H1 (cell line): ENCODE measurements around the gene SPTB. TPM values are rescaled to one million over a fixed set of nuclear protein-coding genes. Genes with fewer than 3 reads are reported as not detected.

ENCODE experiments used
- CTCF ChIA-PET: fragments of 300-600 bp; sonication (Branson Sonifier 250); formaldehyde crosslinking; loops from one replicate; lab custom pipeline; 2021; ENCODE audit not compliant: partially characterized antibody; lab: Charles Lee
- POLR2A ChIA-PET: fragments of 300-600 bp; sonication (Branson Sonifier 250); formaldehyde crosslinking; loops from one replicate; lab custom pipeline; 2021; ENCODE audit warnings: inconsistent platforms; ENCODE audit not compliant: partially characterized antibody; lab: Charles Lee
- DNase-seq, 2 experiments: peaks; one replicate each; pipeline versions ENCODE4 v3.0.0 to v3.0.0-alpha.2; 2010 to 2022; ENCODE audit warnings: low spot score in 2 of 2, low read depth in 1 of 2, mixed read lengths in 1 of 2
- FAIRE-seq: peaks from 2 replicates; lab custom pipeline; 2011; peaks lifted over from hg19 to GRCh38; lab: Jason Lieb, UNC
- H2AFZ ChIP-seq: 2 replicates; pipeline ENCODE4 v1.8.1; 2012; ENCODE audit warnings: low read length, inconsistent platforms
- H2AK5ac ChIP-seq: 2 replicates; pipeline ENCODE4 v1.6.1; 2013; ENCODE audit warnings: low read depth, low read length
- H2BK120ac ChIP-seq: replicated peaks from 2 replicates; pipeline ENCODE3; 2013; ENCODE audit warnings: low read depth, low read length, inconsistent platforms
- H2BK12ac ChIP-seq: 2 replicates; pipeline ENCODE4 v1.6.1; 2013; ENCODE audit warnings: low read depth, low read length
- H2BK15ac ChIP-seq: 2 replicates; pipeline ENCODE4 v1.6.1; 2013; ENCODE audit warnings: low read length
- H2BK20ac ChIP-seq: 2 replicates; pipeline ENCODE4 v1.6.1; 2013; ENCODE audit warnings: low read length
- H2BK5ac ChIP-seq: 2 replicates; pipeline ENCODE4 v1.6.1; 2013; ENCODE audit warnings: low read depth, low read length
- H3K14ac ChIP-seq: 2 replicates; pipeline ENCODE4 v1.6.1; 2013; ENCODE audit warnings: inconsistent platforms; ENCODE audit not compliant: insufficient read length
- H3K18ac ChIP-seq: 2 replicates; pipeline ENCODE4 v1.6.1; 2013; ENCODE audit warnings: low read length; ENCODE audit errors: extremely low read depth
- H3K23ac ChIP-seq: 2 replicates; pipeline ENCODE4 v1.6.1; 2013; ENCODE audit warnings: inconsistent platforms; ENCODE audit not compliant: insufficient read length
- H3K23me2 ChIP-seq: 2 replicates; pipeline ENCODE4 v1.6.1; 2013; ENCODE audit warnings: low read depth, low read length
- H3K27ac ChIP-seq: 2 replicates; pipeline ENCODE4 v1.6.1; 2011; ENCODE audit warnings: low read depth, low read length, inconsistent platforms
- H3K27me3 ChIP-seq, 4 experiments: replicated peaks in 1 of 4; 1 replicate in 1 of 4; 2 replicates in 3 of 4; pipeline versions ENCODE4 v1.6.1 to v1.8.1; 2011 to 2013; ENCODE audit warnings: low read length in 3 of 4, mild to moderate bottlenecking in 3 of 4, inconsistent platforms in 2 of 4, mixed read lengths in 2 of 4, moderate library complexity in 1 of 4; ENCODE audit not compliant: control insufficient read depth in 3 of 4, insufficient read depth in 3 of 4; ENCODE audit errors: extremely low read depth in 1 of 4
- H3K36me3 ChIP-seq, 4 experiments: 2 replicates each; pipeline versions ENCODE4 v1.6.1 to v1.8.1; 2011 to 2013; ENCODE audit warnings: mild to moderate bottlenecking in 4 of 4, low read length in 3 of 4, moderate library complexity in 2 of 4, control low read depth in 1 of 4, inconsistent platforms in 1 of 4; ENCODE audit not compliant: insufficient read depth in 4 of 4, control insufficient read depth in 2 of 4
- H3K4ac ChIP-seq: replicated peaks from 2 replicates; pipeline ENCODE3; 2013; ENCODE audit warnings: low read length, low read depth, mixed read lengths, inconsistent platforms; ENCODE audit not compliant: insufficient read length
- H3K4me1 ChIP-seq, 4 experiments: replicated peaks in 1 of 4; 1 replicate in 1 of 4; 2 replicates in 3 of 4; pipeline versions ENCODE4 v1.6.1 to v1.8.1; 2011 to 2013; ENCODE audit warnings: low read length in 3 of 4, inconsistent platforms in 2 of 4, mixed read lengths in 1 of 4; ENCODE audit not compliant: insufficient read depth in 4 of 4, control insufficient read depth in 3 of 4
- H3K4me2 ChIP-seq, 2 experiments: 2 replicates each; pipeline versions ENCODE4 v1.6.1 to v1.8.1; 2011 to 2013; ENCODE audit warnings: low read depth in 2 of 2, low read length in 2 of 2, control low read depth in 1 of 2, inconsistent platforms in 1 of 2, mild to moderate bottlenecking in 1 of 2; ENCODE audit not compliant: insufficient read depth in 1 of 2
- H3K4me3 ChIP-seq, 4 experiments: fragments of 200-600, 300-600 bp in 1 of 4; sonication (generic), shearing (Covaris generic), sonication (Bioruptor Twin) in 1 of 4; 2 replicates each; pipeline versions ENCODE4 v1.5.1 to v1.8.1; 2011 to 2016; ENCODE audit warnings: low read length in 4 of 4, low read depth in 3 of 4, control low read depth in 2 of 4, inconsistent platforms in 2 of 4, mild to moderate bottlenecking in 2 of 4, mixed read lengths in 1 of 4, moderate library complexity in 1 of 4; ENCODE audit not compliant: insufficient read depth in 2 of 4; ENCODE audit errors: extremely low read depth in 1 of 4
- H3K56ac ChIP-seq: replicated peaks from 2 replicates; pipeline ENCODE3; 2013; ENCODE audit warnings: low read depth, mild to moderate bottlenecking, mixed read lengths, low read length, inconsistent platforms; ENCODE audit not compliant: insufficient read length
- H3K79me1 ChIP-seq: 2 replicates; pipeline ENCODE4 v1.6.1; 2013; ENCODE audit warnings: low read depth, low read length, control low read depth
- H3K79me2 ChIP-seq, 2 experiments: 2 replicates each; pipeline versions ENCODE4 v1.6.1 to v1.8.1; 2012 to 2013; ENCODE audit warnings: low read length in 2 of 2, mild to moderate bottlenecking in 2 of 2, inconsistent platforms in 1 of 2; ENCODE audit not compliant: insufficient read depth in 2 of 2, control insufficient read depth in 1 of 2
- H3K9ac ChIP-seq, 4 experiments: replicated peaks in 1 of 4; 1 replicate in 1 of 4; 2 replicates in 3 of 4; pipeline versions ENCODE4 v1.6.1 to v1.8.1; 2011 to 2013; ENCODE audit warnings: low read depth in 3 of 4, low read length in 3 of 4, control low read depth in 2 of 4, mild to moderate bottlenecking in 2 of 4, moderate library complexity in 2 of 4, inconsistent platforms in 1 of 4; ENCODE audit errors: extremely low read depth in 1 of 4
- H3K9me3 ChIP-seq, 2 experiments: 2 replicates each; pipeline versions ENCODE4 v1.6.1 to v1.8.1; 2012 to 2013; ENCODE audit warnings: mild to moderate bottlenecking in 2 of 2, moderate library complexity in 2 of 2, control low read depth in 1 of 2, inconsistent platforms in 1 of 2, low read depth in 1 of 2, low read length in 1 of 2, mixed read lengths in 1 of 2; ENCODE audit not compliant: insufficient read depth in 2 of 2
- H4K20me1 ChIP-seq, 2 experiments: replicated peaks in 1 of 2; 2 replicates each; pipeline versions ENCODE3 to v1.8.1; 2011 to 2013; ENCODE audit warnings: inconsistent platforms in 2 of 2, low read length in 2 of 2, mild to moderate bottlenecking in 1 of 2; ENCODE audit not compliant: insufficient read depth in 2 of 2, control insufficient read depth in 1 of 2
- H4K5ac ChIP-seq: 2 replicates; pipeline ENCODE4 v1.6.1; 2013; ENCODE audit warnings: low read length, low read depth, mixed read lengths, inconsistent platforms; ENCODE audit not compliant: insufficient read length
- H4K8ac ChIP-seq: 2 replicates; pipeline ENCODE4 v1.8.0; 2013; ENCODE audit warnings: mild to moderate bottlenecking, moderate library complexity, low read length, inconsistent platforms; ENCODE audit not compliant: insufficient read depth; ENCODE audit errors: extremely low read depth
- H4K91ac ChIP-seq: replicated peaks from 2 replicates; pipeline ENCODE3; 2013; ENCODE audit warnings: low read length, mixed read lengths, inconsistent platforms; ENCODE audit not compliant: insufficient read length
- BACH1 ChIP-seq: IDR thresholded peaks from 2 replicates; pipeline ENCODE4 v1.6.1; 2012; ENCODE audit warnings: low read length, improper control_type of control experiment
- GTF2F1 ChIP-seq: IDR thresholded peaks from 2 replicates; pipeline ENCODE4 v1.6.1; 2012; ENCODE audit warnings: low read depth, low read length, improper control_type of control experiment, borderline replicate concordance
- RAD21 ChIP-seq, 2 experiments: IDR thresholded peaks in 1 of 2; conservative IDR thresholded peaks in 1 of 2; 2 replicates each; pipeline ENCODE4 v1.6.1; 2011; ENCODE audit warnings: low read depth in 2 of 2, low read length in 2 of 2, improper control_type of control experiment in 1 of 2, inconsistent platforms in 1 of 2, mild to moderate bottlenecking in 1 of 2, moderate library complexity in 1 of 2
- SRF ChIP-seq: IDR thresholded peaks from 2 replicates; pipeline ENCODE4 v1.6.1; 2011; ENCODE audit warnings: mild to moderate bottlenecking, low read depth, low read length, moderate library complexity
- WGBS, 2 experiments: shearing (Covaris generic) in 1 of 2; methylation state at CpG; one replicate each; pipeline versions ENCODE4 v1.1.6 to v1.1.7; 2013 to 2015; ENCODE audit warnings: low lambda C conversion rate in 2 of 2, mixed read lengths in 2 of 2, inconsistent platforms in 1 of 2, low coverage in 1 of 2, missing lambda C conversion rate in 1 of 2; ENCODE audit not compliant: insufficient replicate concordance in 2 of 2, insufficient coverage in 1 of 2, insufficient read length in 1 of 2; ENCODE audit errors: extremely low coverage in 1 of 2, missing lambda C conversion rate in 1 of 2; 5-methylcytosine and 5-hydroxymethylcytosine counted together
- polyA plus RNA-seq, 7 experiments: library from polyadenylated mRNA; depleted of rRNA in 3 of 7; stranded (reverse) in 5 of 7; unstranded in 2 of 7; fragments of >200 nt in 5 of 7; fragments of 200-250 nt in 2 of 7; gene quantifications; 1 replicate in 5 of 7; 2 replicates in 1 of 7; 4 replicates in 1 of 7; pipeline versions ENCODE4 v1.2.1 to v1.2.3, GENCODE V29; 2011 to 2013; ENCODE audit warnings: missing spikeins in 2 of 7, mixed read lengths in 2 of 7
- total RNA-seq: library from RNA; stranded (reverse); fragmentation: NEBNext Ultra II Directional; extraction: Animal tissue kit (Norgen Biotek cat#: 25700); gene quantifications from 2 replicates; pipeline ENCODE4 v1.2.1, GENCODE V29; 2021

Gene SPTB
- total and polyA plus RNA-seq, 2 of the 8 experiments (the other 6 are each of a cell fraction or from before 2014, with no cell fraction given), result 0.30 to 2.4 TPM

DNA sequence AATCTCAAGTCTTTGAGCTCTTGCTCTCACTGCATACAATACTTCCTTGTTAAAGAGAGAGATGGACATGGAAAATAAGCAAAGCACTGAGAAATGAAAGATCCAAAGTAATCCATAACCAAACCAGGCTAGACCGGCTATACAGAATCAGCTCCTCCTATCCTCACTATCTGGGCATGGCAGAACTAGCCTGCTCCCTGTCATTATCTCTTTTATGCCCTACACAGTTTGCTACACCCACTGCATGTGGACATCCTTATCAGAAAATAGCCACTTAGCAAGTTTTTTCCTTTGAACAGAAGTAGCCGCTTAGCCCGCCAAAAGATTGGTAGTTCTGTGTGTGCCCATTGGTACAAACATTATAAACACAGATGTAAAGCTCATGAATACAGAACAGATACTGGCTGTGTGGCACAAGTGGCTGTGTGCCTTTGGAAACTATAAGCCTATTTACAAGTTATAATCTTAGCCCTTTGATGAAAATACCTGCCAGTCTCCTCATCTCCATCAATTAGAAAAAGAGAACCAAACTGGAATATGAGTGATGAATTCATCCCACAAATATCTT, 34.7 kb downstream of the SPTB start:
- Histone ChIP-seq H4K20me1 (no peaks in the 10 kb centered on the region), H3K4me3 (no peak overlapping the region), H3K4me1 (peaks cover 3 to 15% (median 6%) of the 10 kb centered on the region in 4 experiments; a peak in 4 of 7 replicates), H3K4ac (no peak overlapping the region), H4K8ac (no peak overlapping the region), H2AK5ac (no peak overlapping the region), H3K56ac (no peak overlapping the region), H3K27me3 (no peaks in the 10 kb centered on the region), H2BK120ac (no peak overlapping the region), H3K36me3 (no peaks in the 10 kb centered on the region), H3K79me2 (no peaks in the 10 kb centered on the region), H4K5ac (no peak overlapping the region), H3K79me1 (no peaks in the 10 kb centered on the region), H3K9me3 (no peaks in the 10 kb centered on the region), H3K23me2 (no peaks in the 10 kb centered on the region), H3K18ac (no peak overlapping the region), H3K9ac (no peak overlapping the region), H3K4me2 (no peak overlapping the region), H3K14ac (no peak overlapping the region), H3K27ac (no peak overlapping the region), H2BK12ac (no peak overlapping the region), H2BK15ac (no peak overlapping the region), H2BK5ac (no peak overlapping the region), H2BK20ac (no peak overlapping the region), H2AFZ (no peak overlapping the region), H4K91ac (no peak overlapping the region), H3K23ac (no peak overlapping the region)
- 92% methylated on average over 3 of the region's 3 CpGs; no CpG with 5 or more reads in 1 of the 2 experiments for WGBS, 2 experiments
- ChIA-PET CTCF (interaction anchor here (1.1 to 5.3 kb wide), 10 partner anchors 10 to 80 kb away, joined by 3 to 39 read pairs (median 8); no protein-coding TSS in a partner anchor), POLR2A (interaction anchor here (0.9 to 1.2 kb wide), 3 partner anchors 10 to 14 kb away, joined by 3 to 4 read pairs (median 3); no protein-coding TSS in a partner anchor)
- FAIRE-seq (no peak), DNase-seq (no peak)
- TF ChIP-seq SRF (no peak), BACH1 (no peak), RAD21 (IDR thresholded peaks at IDR 0.05 in 1 of 2, conservative IDR thresholded peaks at IDR 0.05 in 1 of 2; ENCODE audit: low read depth in 2 of 2, low read length in 2 of 2) (no peak), GTF2F1 (no peak)
